ENCODE data around the gene MEAF6.

- TF ChIP-seq POLR2AphosphoS5 (IDR thresholded peaks at IDR 0.05) (peak in 1 of 3 donors; percentile 56), POLR2A (IDR thresholded peaks at IDR 0.05) (no peak)
- TF ChIP-seq, protein P1, sequence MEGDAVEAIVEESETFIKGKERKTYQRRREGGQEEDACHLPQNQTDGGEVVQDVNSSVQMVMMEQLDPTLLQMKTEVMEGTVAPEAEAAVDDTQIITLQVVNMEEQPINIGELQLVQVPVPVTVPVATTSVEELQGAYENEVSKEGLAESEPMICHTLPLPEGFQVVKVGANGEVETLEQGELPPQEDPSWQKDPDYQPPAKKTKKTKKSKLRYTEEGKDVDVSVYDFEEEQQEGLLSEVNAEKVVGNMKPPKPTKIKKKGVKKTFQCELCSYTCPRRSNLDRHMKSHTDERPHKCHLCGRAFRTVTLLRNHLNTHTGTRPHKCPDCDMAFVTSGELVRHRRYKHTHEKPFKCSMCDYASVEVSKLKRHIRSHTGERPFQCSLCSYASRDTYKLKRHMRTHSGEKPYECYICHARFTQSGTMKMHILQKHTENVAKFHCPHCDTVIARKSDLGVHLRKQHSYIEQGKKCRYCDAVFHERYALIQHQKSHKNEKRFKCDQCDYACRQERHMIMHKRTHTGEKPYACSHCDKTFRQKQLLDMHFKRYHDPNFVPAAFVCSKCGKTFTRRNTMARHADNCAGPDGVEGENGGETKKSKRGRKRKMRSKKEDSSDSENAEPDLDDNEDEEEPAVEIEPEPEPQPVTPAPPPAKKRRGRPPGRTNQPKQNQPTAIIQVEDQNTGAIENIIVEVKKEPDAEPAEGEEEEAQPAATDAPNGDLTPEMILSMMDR (IDR thresholded peaks at IDR 0.05 in 8 of 11, conservative IDR thresholded peaks at IDR 0.05 in 3 of 11), result no peak
Measured at GRCh38 chr1:37544530-37544929, 30.0 kb upstream of the MEAF6 start.

Data from spleen (tissue), 7 donors.